ENCODE measurements around the gene RC3H1.
"Not testable (repeated sequence)": the region's sequence is repeated elsewhere in the genome, so short reads cannot be mapped to it uniquely, and the experiment has no call there.

The RC3H1 gene

GRCh38 chr1:174023440-174023839 is 1.3 kb upstream of the RC3H1 start:
- peak; percentile 52 for DNase-seq

- DNase-seq, result no peak
These were observed 770 bp upstream of the RC3H1 start for GRCh38 chr1:174022976-174023277.

GRCh38 chr1:174021591-174022079 is 522 bp downstream of the RC3H1 start:
- DNase-seq, result peak; percentile 84

- peak; percentile 20 for DNase-seq
These were observed 3.6 kb downstream of the RC3H1 start for GRCh38 chr1:174018565-174018964.

- peak; percentile 21 for DNase-seq
These were observed 4.8 kb downstream of the RC3H1 start for GRCh38 chr1:174017231-174017970.

- DNase-seq, result no peak
These were observed 8.2 kb downstream of the RC3H1 start for GRCh38 chr1:174013864-174014418.

GRCh38 chr1:174008979-174009378 is 13.2 kb downstream of the RC3H1 start:
- DNase-seq, result no peak

- DNase-seq, result no peak
These were observed 13.9 kb downstream of the RC3H1 start for GRCh38 chr1:174008269-174008668.

- no peak for DNase-seq
These were observed 14.3 kb downstream of the RC3H1 start for GRCh38 chr1:174007851-174008250.

- peak; percentile 86 for DNase-seq
These were observed 17.1 kb downstream of the RC3H1 start for GRCh38 chr1:174005032-174005431.

- no peak for DNase-seq
These were observed 18.3 kb downstream of the RC3H1 start for GRCh38 chr1:174003867-174004266.

GRCh38 chr1:174001573-174001972 is 20.6 kb downstream of the RC3H1 start:
- no peak for DNase-seq

- DNase-seq, result no peak
These were observed 21.8 kb downstream of the RC3H1 start for GRCh38 chr1:174000371-174000770.

- DNase-seq, result no peak
These were observed 24.4 kb downstream of the RC3H1 start for GRCh38 chr1:173997791-173998190.

GRCh38 chr1:173996995-173997394 is 25.2 kb downstream of the RC3H1 start:
- peak; percentile 7 for DNase-seq

- no peak for DNase-seq
These were observed 26.7 kb downstream of the RC3H1 start for GRCh38 chr1:173995475-173995874.

- not testable (repeated sequence) for DNase-seq
These were observed 28.2 kb downstream of the RC3H1 start for GRCh38 chr1:173993948-173994347.

GRCh38 chr1:173988068-173988467 is 34.1 kb downstream of the RC3H1 start:
- no peak for DNase-seq

GRCh38 chr1:173986951-173987350 is 35.2 kb downstream of the RC3H1 start:
- no peak for DNase-seq

GRCh38 chr1:173970252-173970651 is 51.9 kb downstream of the RC3H1 start:
- no peak for DNase-seq

- DNase-seq, result not testable (repeated sequence)
These were observed 56.3 kb downstream of the RC3H1 start for GRCh38 chr1:173965896-173966295.

GRCh38 chr1:173963477-173963876 is 58.7 kb downstream of the RC3H1 start:
- DNase-seq, result no peak

- no peak for DNase-seq
These were observed 61.5 kb downstream of the RC3H1 start for GRCh38 chr1:173960625-173961024.

GRCh38 chr1:173954179-173954578 is 68.0 kb downstream of the RC3H1 start:
- DNase-seq, result no peak

- no peak for DNase-seq
These were observed 73.6 kb downstream of the RC3H1 start for GRCh38 chr1:173948594-173948993.
